ENCODE data around the gene TGFA.

The TGFA gene

GRCh38 chr2:70448041-70448440, 105.6 kb downstream of the TGFA start (continued):
- no peak for TF ChIP-seq ZNF341 (tag by site-specific recombination; IDR thresholded peaks at IDR 0.05; ENCODE audit: low read depth)
- TF ChIP-seq ZNF280C (tag by site-specific recombination; IDR thresholded peaks at IDR 0.05): no peak
- TF ChIP-seq ZNF37A (tag by site-specific recombination; IDR thresholded peaks at IDR 0.05): no peak
- no peak for TF ChIP-seq ZNF76 (tag by site-specific recombination; IDR thresholded peaks at IDR 0.05; ENCODE audit: borderline replicate concordance, low read depth)
- no peak for TF ChIP-seq ZSCAN16 (tag by site-specific recombination; IDR thresholded peaks at IDR 0.05)
- TF ChIP-seq ZNF670 (tag by site-specific recombination; IDR thresholded peaks at IDR 0.05; ENCODE audit: low read depth): no peak
- no peak for TF ChIP-seq ZNF501 (tag by site-specific recombination; IDR thresholded peaks at IDR 0.05)

- CTCF ChIA-PET: no interaction called here
- POLR2A ChIA-PET: no interaction called here
Measured at GRCh38 chr2:70443726-70444125, 109.9 kb downstream of the TGFA start.

GRCh38 chr2:70443078-70443465, 110.6 kb downstream of the TGFA start:
- ChIA-PET CTCF (no interaction called here), POLR2A (no interaction called here)
- H3K4me1 ChIP-seq (ENCODE audit: control insufficient read depth, insufficient read depth, low read length): no peaks in the 10 kb centered on the region
- no peaks in the 10 kb centered on the region for H3K36me3 ChIP-seq (ENCODE audit: control insufficient read depth in 2 of 2, insufficient read depth in 1 of 2, low read length in 2 of 2)
- H3K9me3 ChIP-seq (ENCODE audit: control insufficient read depth, insufficient read depth, low read depth, low read length): no peaks in the 10 kb centered on the region
- H3K4me3 ChIP-seq (ENCODE audit: low read depth, low read length): no peak overlapping the region
- H3K27ac ChIP-seq (ENCODE audit: extremely low read depth, low read depth, low read length): no peak overlapping the region
- TF ChIP-seq ZNF449 (tag by site-specific recombination; IDR thresholded peaks at IDR 0.05) (no peak), ZNF473 (tag by site-specific recombination; IDR thresholded peaks at IDR 0.05) (no peak), MZF1 (tag by site-specific recombination; IDR thresholded peaks at IDR 0.05; ENCODE audit: borderline replicate concordance) (no peak), ZNF510 (tag by site-specific recombination; IDR thresholded peaks at IDR 0.05; ENCODE audit: insufficient replicate concordance) (no peak), ZNF501 (tag by site-specific recombination; IDR thresholded peaks at IDR 0.05) (no peak), ELK4 (IDR thresholded peaks at IDR 0.05; ENCODE audit: borderline replicate concordance, low read depth, low read length) (no peak), ZBTB10 (tag by site-specific recombination; IDR thresholded peaks at IDR 0.05) (no peak), ZNF692 (tag by site-specific recombination; IDR thresholded peaks at IDR 0.05) (no peak)
- TF ChIP-seq, protein P1, sequence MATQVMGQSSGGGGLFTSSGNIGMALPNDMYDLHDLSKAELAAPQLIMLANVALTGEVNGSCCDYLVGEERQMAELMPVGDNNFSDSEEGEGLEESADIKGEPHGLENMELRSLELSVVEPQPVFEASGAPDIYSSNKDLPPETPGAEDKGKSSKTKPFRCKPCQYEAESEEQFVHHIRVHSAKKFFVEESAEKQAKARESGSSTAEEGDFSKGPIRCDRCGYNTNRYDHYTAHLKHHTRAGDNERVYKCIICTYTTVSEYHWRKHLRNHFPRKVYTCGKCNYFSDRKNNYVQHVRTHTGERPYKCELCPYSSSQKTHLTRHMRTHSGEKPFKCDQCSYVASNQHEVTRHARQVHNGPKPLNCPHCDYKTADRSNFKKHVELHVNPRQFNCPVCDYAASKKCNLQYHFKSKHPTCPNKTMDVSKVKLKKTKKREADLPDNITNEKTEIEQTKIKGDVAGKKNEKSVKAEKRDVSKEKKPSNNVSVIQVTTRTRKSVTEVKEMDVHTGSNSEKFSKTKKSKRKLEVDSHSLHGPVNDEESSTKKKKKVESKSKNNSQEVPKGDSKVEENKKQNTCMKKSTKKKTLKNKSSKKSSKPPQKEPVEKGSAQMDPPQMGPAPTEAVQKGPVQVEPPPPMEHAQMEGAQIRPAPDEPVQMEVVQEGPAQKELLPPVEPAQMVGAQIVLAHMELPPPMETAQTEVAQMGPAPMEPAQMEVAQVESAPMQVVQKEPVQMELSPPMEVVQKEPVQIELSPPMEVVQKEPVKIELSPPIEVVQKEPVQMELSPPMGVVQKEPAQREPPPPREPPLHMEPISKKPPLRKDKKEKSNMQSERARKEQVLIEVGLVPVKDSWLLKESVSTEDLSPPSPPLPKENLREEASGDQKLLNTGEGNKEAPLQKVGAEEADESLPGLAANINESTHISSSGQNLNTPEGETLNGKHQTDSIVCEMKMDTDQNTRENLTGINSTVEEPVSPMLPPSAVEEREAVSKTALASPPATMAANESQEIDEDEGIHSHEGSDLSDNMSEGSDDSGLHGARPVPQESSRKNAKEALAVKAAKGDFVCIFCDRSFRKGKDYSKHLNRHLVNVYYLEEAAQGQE (tag by site-specific recombination; IDR thresholded peaks at IDR 0.05): no peak

More at GRCh38 chr2:70443726-70444125, 109.9 kb downstream of the TGFA start:
- Histone ChIP-seq H3K4me3 (ENCODE audit: low read depth, low read length) (no peak overlapping the region), H3K9me3 (ENCODE audit: control insufficient read depth, insufficient read depth, low read depth, low read length) (no peaks in the 10 kb centered on the region), H3K27ac (ENCODE audit: extremely low read depth, low read depth, low read length) (no peak overlapping the region), H3K4me1 (ENCODE audit: control insufficient read depth, insufficient read depth, low read length) (no peaks in the 10 kb centered on the region), H3K36me3 (ENCODE audit: control insufficient read depth in 2 of 2, insufficient read depth in 1 of 2, low read length in 2 of 2) (no peaks in the 10 kb centered on the region)
- TF ChIP-seq ZNF354C (tag by site-specific recombination; IDR thresholded peaks at IDR 0.05; ENCODE audit: borderline replicate concordance, low read depth) (no peak), KLF7 (tag by site-specific recombination; IDR thresholded peaks at IDR 0.05; ENCODE audit: borderline replicate concordance) (no peak), HOXC10 (CRISPR knock-in tag; IDR thresholded peaks at IDR 0.05) (no peak), BCL11B (tag by site-specific recombination; IDR thresholded peaks at IDR 0.05; ENCODE audit: low read depth) (no peak), GLIS2 (tag by site-specific recombination; IDR thresholded peaks at IDR 0.05) (no peak), ZBTB7A (tag by site-specific recombination; IDR thresholded peaks at IDR 0.05; ENCODE audit: low read depth) (no peak)
- TF ChIP-seq, protein P2, sequence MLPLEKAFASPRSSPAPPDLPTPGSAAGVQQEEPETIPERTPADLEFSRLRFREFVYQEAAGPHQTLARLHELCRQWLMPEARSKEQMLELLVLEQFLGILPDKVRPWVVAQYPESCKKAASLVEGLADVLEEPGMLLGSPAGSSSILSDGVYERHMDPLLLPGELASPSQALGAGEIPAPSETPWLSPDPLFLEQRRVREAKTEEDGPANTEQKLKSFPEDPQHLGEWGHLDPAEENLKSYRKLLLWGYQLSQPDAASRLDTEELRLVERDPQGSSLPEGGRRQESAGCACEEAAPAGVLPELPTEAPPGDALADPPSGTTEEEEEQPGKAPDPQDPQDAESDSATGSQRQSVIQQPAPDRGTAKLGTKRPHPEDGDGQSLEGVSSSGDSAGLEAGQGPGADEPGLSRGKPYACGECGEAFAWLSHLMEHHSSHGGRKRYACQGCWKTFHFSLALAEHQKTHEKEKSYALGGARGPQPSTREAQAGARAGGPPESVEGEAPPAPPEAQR (tag by site-specific recombination; IDR thresholded peaks at IDR 0.05): no peak

Measured in HEK293 (cell line).